Measurements from ENCODE around the gene GRPEL2. TPM values are rescaled to one million over a fixed set of nuclear protein-coding genes. Genes with fewer than 3 reads are reported as not detected.
A peak's percentile ranks its signal among the peaks of the same experiment; 100 is the strongest.

Gene GRPEL2
- total RNA-seq, 3 donors from 2014 or later = 9.9 to 15.2 (median 11.1) TPM

DNA sequence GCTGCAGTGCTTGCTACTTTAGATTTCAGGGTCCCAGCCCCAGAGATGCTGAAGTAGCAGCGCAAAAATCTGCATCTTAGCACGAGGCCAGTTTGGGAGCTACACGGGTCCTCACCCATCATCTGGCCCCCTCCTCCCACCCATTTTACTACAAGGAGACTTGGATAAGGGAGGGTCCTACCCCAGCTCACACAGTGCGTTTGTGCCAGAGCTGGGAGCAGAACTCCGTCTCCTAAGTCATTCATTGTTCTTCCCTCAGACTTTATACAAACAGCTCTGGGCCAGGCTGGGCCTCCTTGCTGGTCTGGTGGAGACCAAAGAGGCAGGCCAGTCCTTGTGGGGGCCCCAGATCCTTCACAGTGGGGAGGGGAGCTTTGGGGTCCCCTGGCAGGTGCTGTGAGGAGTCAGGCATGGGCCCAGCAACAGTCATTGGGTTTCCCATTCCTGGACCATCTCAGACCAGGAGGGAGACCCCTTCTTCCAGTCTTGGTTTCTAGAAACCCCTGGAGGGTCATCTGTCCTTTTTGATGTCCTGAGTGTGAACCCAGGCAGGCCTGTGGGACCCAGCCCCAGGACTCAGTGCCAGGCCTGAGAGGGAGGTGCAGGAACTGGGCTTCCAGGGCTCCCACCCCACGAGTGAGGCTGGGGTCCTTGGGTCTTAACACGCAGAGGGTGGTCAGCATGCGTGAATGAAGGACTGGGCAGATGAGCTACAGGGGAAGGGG lies 36.1 kb downstream of the GRPEL2 start:
- ATAC-seq (no peak), DNase-seq (no peak)
- H3K4me3 ChIP-seq = no peak overlapping the region
- TF ChIP-seq, protein P1, sequence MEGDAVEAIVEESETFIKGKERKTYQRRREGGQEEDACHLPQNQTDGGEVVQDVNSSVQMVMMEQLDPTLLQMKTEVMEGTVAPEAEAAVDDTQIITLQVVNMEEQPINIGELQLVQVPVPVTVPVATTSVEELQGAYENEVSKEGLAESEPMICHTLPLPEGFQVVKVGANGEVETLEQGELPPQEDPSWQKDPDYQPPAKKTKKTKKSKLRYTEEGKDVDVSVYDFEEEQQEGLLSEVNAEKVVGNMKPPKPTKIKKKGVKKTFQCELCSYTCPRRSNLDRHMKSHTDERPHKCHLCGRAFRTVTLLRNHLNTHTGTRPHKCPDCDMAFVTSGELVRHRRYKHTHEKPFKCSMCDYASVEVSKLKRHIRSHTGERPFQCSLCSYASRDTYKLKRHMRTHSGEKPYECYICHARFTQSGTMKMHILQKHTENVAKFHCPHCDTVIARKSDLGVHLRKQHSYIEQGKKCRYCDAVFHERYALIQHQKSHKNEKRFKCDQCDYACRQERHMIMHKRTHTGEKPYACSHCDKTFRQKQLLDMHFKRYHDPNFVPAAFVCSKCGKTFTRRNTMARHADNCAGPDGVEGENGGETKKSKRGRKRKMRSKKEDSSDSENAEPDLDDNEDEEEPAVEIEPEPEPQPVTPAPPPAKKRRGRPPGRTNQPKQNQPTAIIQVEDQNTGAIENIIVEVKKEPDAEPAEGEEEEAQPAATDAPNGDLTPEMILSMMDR (IDR thresholded peaks at IDR 0.05) = no peak
- H3K4me1 ChIP-seq (ENCODE audit: low read depth) = peaks cover 7% of the 10 kb centered on the region
- H3K36me3 ChIP-seq (ENCODE audit: low read depth) = no peaks in the 10 kb centered on the region
- intact Hi-C loops (cut with DNase I, micrococcal nuclease) = loop anchor here (5.0 to 10.0 kb wide), 2 partner anchors 46 to 53 kb away; no protein-coding TSS in a partner anchor
- no peaks in the 10 kb centered on the region for H3K9me3 ChIP-seq

DNA sequence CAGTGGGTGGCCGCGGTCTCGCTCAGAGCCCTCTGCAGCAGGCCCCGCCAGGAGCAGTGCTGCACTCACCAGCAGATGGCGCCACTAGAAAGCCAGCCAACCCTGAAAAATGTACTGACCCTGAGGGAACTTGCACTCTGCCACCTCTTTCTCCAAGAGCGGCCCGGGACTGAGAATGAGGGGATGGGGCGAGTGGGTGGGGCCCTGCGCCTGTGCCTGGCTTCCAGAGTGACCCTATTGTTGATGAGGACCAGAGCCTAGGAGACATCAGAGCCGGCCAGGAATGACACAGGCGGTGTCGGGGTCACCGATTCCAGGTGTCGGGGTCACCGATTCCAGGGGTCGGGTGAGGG lies 36.7 kb downstream of the GRPEL2 start:
- Histone ChIP-seq H3K4me3 (no peak overlapping the region), H3K36me3 (ENCODE audit: low read depth) (no peaks in the 10 kb centered on the region), H3K9me3 (no peaks in the 10 kb centered on the region), H3K4me1 (ENCODE audit: low read depth) (peaks cover 7% of the 10 kb centered on the region)
- intact Hi-C loops (cut with DNase I, micrococcal nuclease) = loop anchor here (5.0 to 10.0 kb wide), 2 partner anchors 45 to 53 kb away; no protein-coding TSS in a partner anchor
- ATAC-seq = peak; percentile 84
- DNase-seq = peak in 2 of 3 donors; percentile 84 to 86
- TF ChIP-seq, protein P1 (IDR thresholded peaks at IDR 0.05) = peak; percentile 87

DNA sequence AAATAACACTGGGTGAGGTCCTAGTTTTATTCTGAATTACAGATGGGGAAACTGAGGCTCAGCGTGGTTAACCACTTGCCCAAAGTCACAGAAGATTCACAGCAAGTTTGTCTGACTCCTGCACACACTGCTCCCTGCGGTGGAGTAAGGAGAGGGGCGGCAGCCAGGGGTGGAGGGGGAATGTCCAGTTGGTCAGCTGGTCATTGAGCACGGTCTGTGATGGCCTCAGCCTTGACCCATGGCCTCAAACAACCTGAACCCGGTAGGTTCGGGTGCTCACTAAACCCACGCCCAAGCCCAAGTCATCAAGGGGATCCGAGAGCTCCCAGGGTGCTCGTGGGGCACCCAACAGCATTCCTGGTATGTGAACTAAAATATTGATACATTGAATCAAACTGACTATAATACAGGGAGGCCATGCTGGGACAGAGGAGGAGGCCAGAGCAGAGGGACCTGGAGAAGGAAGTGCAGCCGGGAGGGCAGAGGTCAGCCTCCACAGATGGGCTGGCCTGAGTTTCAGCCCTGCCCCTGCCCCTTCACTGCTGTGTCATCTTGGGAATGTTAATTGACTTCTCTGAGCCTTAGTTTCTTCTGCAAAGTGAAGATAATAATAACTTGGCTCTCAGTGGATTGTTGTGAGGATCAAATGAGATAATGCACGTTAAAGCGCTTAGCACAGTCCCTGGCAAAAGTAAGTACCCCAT lies 37.4 kb downstream of the GRPEL2 start:
- ATAC-seq = peak; percentile 21
- Histone ChIP-seq H3K36me3 (ENCODE audit: low read depth) (no peaks in the 10 kb centered on the region), H3K4me1 (ENCODE audit: low read depth) (peaks cover 7% of the 10 kb centered on the region), H3K4me3 (no peak overlapping the region), H3K9me3 (no peaks in the 10 kb centered on the region)
- TF ChIP-seq, protein P1 (IDR thresholded peaks at IDR 0.05) = no peak
- DNase-seq = no peak
- intact Hi-C loops (cut with DNase I, micrococcal nuclease) = loop anchor here (5.0 to 10.0 kb wide), 2 partner anchors 45 to 52 kb away; no protein-coding TSS in a partner anchor

DNA sequence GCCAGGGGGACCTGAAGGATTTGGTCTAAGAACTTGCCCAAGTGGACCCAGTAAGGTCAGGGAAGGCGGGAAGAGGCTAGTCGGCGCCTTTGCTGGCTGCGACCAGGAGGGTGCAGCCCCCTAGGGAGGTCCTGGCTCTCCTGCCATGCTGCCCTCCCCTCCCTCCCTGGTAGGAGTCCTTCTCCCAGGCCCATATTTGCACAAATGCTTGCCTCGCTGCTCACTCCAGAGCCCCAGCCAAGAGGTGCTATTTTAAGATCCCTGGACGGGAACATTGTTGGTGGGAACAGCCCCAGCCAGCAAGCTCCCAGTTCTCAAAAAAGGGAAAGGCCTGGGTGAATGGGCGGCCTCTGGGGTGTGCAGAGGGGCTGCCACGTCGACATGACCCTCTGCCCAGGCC lies 38.1 kb downstream of the GRPEL2 start:
- TF ChIP-seq, protein P1 (IDR thresholded peaks at IDR 0.05) = no peak
- DNase-seq (peak in 1 of 3 donors; percentile 37), ATAC-seq (no peak)
- H3K4me1 ChIP-seq (ENCODE audit: low read depth) = peaks cover 7% of the 10 kb centered on the region
- no peaks in the 10 kb centered on the region for H3K36me3 ChIP-seq (ENCODE audit: low read depth)
- intact Hi-C loops (cut with DNase I, micrococcal nuclease) = loop anchor here (5.0 to 10.0 kb wide), 2 partner anchors 44 to 51 kb away; no protein-coding TSS in a partner anchor
- H3K9me3 ChIP-seq = no peaks in the 10 kb centered on the region
- no peak overlapping the region for H3K4me3 ChIP-seq

DNA sequence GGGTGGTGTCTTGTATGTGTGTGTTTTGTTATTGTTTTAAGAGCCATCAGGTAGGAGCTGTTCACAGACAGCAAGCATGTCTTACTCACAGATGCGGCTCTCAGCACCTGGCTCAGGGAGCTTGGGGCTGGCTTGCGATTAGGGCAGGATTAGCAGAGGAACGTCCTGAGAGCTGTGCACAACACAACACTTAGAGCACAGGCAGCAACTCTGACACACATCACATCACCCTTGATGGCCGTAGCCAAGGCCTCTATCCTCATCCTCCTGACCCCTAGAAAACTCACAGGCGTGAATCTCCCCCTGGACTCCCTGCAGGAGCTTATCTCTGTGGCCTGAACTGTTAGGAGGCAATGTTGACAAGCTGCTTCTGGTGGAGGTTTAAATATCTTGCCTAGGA lies 40.9 kb downstream of the GRPEL2 start:
- TF ChIP-seq, protein P1 (IDR thresholded peaks at IDR 0.05) = no peak
- ATAC-seq (no peak), DNase-seq (no peak)
- Histone ChIP-seq H3K4me1 (ENCODE audit: low read depth) (peaks cover 7% of the 10 kb centered on the region), H3K9me3 (no peaks in the 10 kb centered on the region), H3K4me3 (no peak overlapping the region), H3K36me3 (ENCODE audit: low read depth) (no peaks in the 10 kb centered on the region)
- intact Hi-C loops (cut with DNase I, micrococcal nuclease) = loop anchor here in 1 of 2 donors (10.0 kb wide), 1 partner anchor 49 kb away; no protein-coding TSS in a partner anchor
